ENCODE data around the gene NDUFB2. TPM values are rescaled to one million over a fixed set of nuclear protein-coding genes. Genes with fewer than 3 reads are reported as not detected.

The NDUFB2 gene
- total and polyA plus RNA-seq, 2 of the 13 experiments (the other 11 are each of a cell fraction or from before 2014, with no cell fraction given): 206 to 221 TPM

DNA sequence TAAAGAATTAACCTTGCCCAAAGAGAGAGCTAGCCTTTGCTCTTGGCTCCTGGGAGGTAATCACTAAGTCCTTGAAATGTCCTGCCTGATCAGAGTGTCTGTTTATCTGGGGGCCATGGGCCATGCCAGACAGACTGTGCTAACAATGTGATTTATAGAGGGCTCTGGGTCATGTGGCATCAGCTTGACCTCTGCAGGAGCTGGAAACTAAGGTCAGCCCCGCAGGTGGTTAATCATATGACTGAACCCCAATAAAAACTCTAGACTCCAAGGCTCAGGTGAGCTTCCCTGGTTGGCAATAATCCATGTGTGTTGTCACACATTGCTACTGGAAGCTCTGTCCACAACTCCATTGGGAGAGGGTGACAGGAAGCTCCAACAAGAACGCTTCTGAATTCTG is 47.5 kb downstream of the NDUFB2 start (continued):
- TF ChIP-seq, protein P1, sequence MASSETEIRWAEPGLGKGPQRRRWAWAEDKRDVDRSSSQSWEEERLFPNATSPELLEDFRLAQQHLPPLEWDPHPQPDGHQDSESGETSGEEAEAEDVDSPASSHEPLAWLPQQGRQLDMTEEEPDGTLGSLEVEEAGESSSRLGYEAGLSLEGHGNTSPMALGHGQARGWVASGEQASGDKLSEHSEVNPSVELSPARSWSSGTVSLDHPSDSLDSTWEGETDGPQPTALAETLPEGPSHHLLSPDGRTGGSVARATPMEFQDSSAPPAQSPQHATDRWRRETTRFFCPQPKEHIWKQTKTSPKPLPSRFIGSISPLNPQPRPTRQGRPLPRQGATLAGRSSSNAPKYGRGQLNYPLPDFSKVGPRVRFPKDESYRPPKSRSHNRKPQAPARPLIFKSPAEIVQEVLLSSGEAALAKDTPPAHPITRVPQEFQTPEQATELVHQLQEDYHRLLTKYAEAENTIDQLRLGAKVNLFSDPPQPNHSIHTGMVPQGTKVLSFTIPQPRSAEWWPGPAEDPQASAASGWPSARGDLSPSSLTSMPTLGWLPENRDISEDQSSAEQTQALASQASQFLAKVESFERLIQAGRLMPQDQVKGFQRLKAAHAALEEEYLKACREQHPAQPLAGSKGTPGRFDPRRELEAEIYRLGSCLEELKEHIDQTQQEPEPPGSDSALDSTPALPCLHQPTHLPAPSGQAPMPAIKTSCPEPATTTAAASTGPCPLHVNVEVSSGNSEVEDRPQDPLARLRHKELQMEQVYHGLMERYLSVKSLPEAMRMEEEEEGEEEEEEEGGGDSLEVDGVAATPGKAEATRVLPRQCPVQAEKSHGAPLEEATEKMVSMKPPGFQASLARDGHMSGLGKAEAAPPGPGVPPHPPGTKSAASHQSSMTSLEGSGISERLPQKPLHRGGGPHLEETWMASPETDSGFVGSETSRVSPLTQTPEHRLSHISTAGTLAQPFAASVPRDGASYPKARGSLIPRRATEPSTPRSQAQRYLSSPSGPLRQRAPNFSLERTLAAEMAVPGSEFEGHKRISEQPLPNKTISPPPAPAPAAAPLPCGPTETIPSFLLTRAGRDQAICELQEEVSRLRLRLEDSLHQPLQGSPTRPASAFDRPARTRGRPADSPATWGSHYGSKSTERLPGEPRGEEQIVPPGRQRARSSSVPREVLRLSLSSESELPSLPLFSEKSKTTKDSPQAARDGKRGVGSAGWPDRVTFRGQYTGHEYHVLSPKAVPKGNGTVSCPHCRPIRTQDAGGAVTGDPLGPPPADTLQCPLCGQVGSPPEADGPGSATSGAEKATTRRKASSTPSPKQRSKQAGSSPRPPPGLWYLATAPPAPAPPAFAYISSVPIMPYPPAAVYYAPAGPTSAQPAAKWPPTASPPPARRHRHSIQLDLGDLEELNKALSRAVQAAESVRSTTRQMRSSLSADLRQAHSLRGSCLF (CRISPR knock-in tag; IDR thresholded peaks at IDR 0.05; ENCODE audit: borderline replicate concordance): no peak
- peak; percentile 71 for TF ChIP-seq ZEB1 (IDR thresholded peaks at IDR 0.05; ENCODE audit: insufficient replicate concordance, low read depth)
- TF ChIP-seq ZNF382 (CRISPR knock-in tag; IDR thresholded peaks at IDR 0.05; ENCODE audit: borderline replicate concordance): no peak
- TF ChIP-seq ZNF564 (CRISPR knock-in tag; IDR thresholded peaks at IDR 0.05): no peak
- no peak for TF ChIP-seq HNRNPUL1 (IDR thresholded peaks at IDR 0.05; ENCODE audit: low read depth, low read length)
- TF ChIP-seq ZNF292 (CRISPR knock-in tag; IDR thresholded peaks at IDR 0.05; ENCODE audit: borderline replicate concordance, low read depth): no peak
- no peak for TF ChIP-seq SP140L (CRISPR knock-in tag; IDR thresholded peaks at IDR 0.05; ENCODE audit: borderline replicate concordance)
- TF ChIP-seq, protein P2, sequence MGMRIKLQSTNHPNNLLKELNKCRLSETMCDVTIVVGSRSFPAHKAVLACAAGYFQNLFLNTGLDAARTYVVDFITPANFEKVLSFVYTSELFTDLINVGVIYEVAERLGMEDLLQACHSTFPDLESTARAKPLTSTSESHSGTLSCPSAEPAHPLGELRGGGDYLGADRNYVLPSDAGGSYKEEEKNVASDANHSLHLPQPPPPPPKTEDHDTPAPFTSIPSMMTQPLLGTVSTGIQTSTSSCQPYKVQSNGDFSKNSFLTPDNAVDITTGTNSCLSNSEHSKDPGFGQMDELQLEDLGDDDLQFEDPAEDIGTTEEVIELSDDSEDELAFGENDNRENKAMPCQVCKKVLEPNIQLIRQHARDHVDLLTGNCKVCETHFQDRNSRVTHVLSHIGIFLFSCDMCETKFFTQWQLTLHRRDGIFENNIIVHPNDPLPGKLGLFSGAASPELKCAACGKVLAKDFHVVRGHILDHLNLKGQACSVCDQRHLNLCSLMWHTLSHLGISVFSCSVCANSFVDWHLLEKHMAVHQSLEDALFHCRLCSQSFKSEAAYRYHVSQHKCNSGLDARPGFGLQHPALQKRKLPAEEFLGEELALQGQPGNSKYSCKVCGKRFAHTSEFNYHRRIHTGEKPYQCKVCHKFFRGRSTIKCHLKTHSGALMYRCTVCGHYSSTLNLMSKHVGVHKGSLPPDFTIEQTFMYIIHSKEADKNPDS (CRISPR knock-in tag; IDR thresholded peaks at IDR 0.05): no peak
- no peak for TF ChIP-seq KLF15 (CRISPR knock-in tag; IDR thresholded peaks at IDR 0.05; ENCODE audit: borderline replicate concordance)
- TF ChIP-seq HOXA3 (CRISPR knock-in tag; IDR thresholded peaks at IDR 0.05): peak; percentile 45; the same call in 1 of the 2 replicates
- TF ChIP-seq, protein P3, sequence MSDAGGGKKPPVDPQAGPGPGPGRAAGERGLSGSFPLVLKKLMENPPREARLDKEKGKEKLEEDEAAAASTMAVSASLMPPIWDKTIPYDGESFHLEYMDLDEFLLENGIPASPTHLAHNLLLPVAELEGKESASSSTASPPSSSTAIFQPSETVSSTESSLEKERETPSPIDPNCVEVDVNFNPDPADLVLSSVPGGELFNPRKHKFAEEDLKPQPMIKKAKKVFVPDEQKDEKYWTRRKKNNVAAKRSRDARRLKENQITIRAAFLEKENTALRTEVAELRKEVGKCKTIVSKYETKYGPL (CRISPR knock-in tag; IDR thresholded peaks at IDR 0.05): no peak
- no peak for TF ChIP-seq ZNF430 (CRISPR knock-in tag; IDR thresholded peaks at IDR 0.05)
- no peak for TF ChIP-seq SRSF9 (IDR thresholded peaks at IDR 0.05; ENCODE audit: borderline replicate concordance, insufficient read depth, low read depth, low read length, poor library complexity, severe bottlenecking)
- TF ChIP-seq, protein P4, sequence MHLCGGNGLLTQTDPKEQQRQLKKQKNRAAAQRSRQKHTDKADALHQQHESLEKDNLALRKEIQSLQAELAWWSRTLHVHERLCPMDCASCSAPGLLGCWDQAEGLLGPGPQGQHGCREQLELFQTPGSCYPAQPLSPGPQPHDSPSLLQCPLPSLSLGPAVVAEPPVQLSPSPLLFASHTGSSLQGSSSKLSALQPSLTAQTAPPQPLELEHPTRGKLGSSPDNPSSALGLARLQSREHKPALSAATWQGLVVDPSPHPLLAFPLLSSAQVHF (CRISPR knock-in tag; IDR thresholded peaks at IDR 0.05): no peak
- TF ChIP-seq, protein P5, sequence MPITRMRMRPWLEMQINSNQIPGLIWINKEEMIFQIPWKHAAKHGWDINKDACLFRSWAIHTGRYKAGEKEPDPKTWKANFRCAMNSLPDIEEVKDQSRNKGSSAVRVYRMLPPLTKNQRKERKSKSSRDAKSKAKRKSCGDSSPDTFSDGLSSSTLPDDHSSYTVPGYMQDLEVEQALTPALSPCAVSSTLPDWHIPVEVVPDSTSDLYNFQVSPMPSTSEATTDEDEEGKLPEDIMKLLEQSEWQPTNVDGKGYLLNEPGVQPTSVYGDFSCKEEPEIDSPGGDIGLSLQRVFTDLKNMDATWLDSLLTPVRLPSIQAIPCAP (CRISPR knock-in tag; IDR thresholded peaks at IDR 0.05; ENCODE audit: low read depth): no peak
- TF ChIP-seq HMG20A (CRISPR knock-in tag; IDR thresholded peaks at IDR 0.05; ENCODE audit: borderline replicate concordance): peak; percentile 40; the same call in 1 of the 2 replicates
- TF ChIP-seq MED1 (CRISPR knock-in tag; IDR thresholded peaks at IDR 0.05): 0 out of 2 replicates have a peak, but pooled peaks have one; percentile 44
- peak; percentile 66 for TF ChIP-seq ONECUT2 (CRISPR knock-in tag; IDR thresholded peaks at IDR 0.05)
- peak; percentile 93 for TF ChIP-seq ZMYM4 (CRISPR knock-in tag; IDR thresholded peaks at IDR 0.05)
- no peak for TF ChIP-seq ZFAT (CRISPR knock-in tag; conservative IDR thresholded peaks at IDR 0.05)
- TF ChIP-seq SNRNP70 (IDR thresholded peaks at IDR 0.05; ENCODE audit: low read depth, low read length): no peak
- 0 out of 2 replicates have a peak, but pooled peaks have one; percentile 33 for TF ChIP-seq SOX5 (CRISPR knock-in tag; IDR thresholded peaks at IDR 0.05; ENCODE audit: borderline replicate concordance)
